Suppressor macrophage treated with lipopolysaccharide for 1 hour (primary cell): Measurements from ENCODE around the gene MRPS2.
"Not testable (repeated sequence)": the region's sequence is repeated elsewhere in the genome, so short reads cannot be mapped to it uniquely, and the experiment has no call there.

ENCODE experiments used
- DNase-seq, 3 donors: peaks; one replicate each; pipeline ENCODE4 v3.0.0-alpha.2; 2020 to 2022

MRPS2 gene

GRCh38 chr9:135516132-135516860 is 15.8 kb downstream of the MRPS2 start:
- no peak for DNase-seq

- DNase-seq: no peak
Observed at GRCh38 chr9:135517407-135517822, 16.9 kb downstream of the MRPS2 start.

GRCh38 chr9:135519179-135519971 is 18.9 kb downstream of the MRPS2 start:
- no peak for DNase-seq

GRCh38 chr9:135520916-135521607 is 20.6 kb downstream of the MRPS2 start, which contains the start of gene LCN1:
LCN1 (plus strand) TSS chr9:135521440; CDS start chr9:135521498, 58 bp downstream.
- no peak for DNase-seq

- DNase-seq: no peak
Observed at GRCh38 chr9:135521608-135522095, 21.2 kb downstream of the MRPS2 start.

- DNase-seq: no peak
Observed at GRCh38 chr9:135522137-135522877, 21.8 kb downstream of the MRPS2 start.

- no peak for DNase-seq
Observed at GRCh38 chr9:135522931-135523330, 22.4 kb downstream of the MRPS2 start.

GRCh38 chr9:135523521-135524129 is 23.1 kb downstream of the MRPS2 start:
- no peak for DNase-seq

GRCh38 chr9:135524130-135524861 is 23.8 kb downstream of the MRPS2 start:
- no peak for DNase-seq

- DNase-seq: no peak
Observed at GRCh38 chr9:135525241-135526088, 25.0 kb downstream of the MRPS2 start.

- no peak for DNase-seq
Observed at GRCh38 chr9:135526089-135526729, 25.7 kb downstream of the MRPS2 start.

- no peak for DNase-seq
Observed at GRCh38 chr9:135526730-135527571, 26.5 kb downstream of the MRPS2 start.

GRCh38 chr9:135528842-135529435 is 28.5 kb downstream of the MRPS2 start:
- not testable (repeated sequence) for DNase-seq

- DNase-seq: no peak
Observed at GRCh38 chr9:135530146-135530545, 29.7 kb downstream of the MRPS2 start.

GRCh38 chr9:135531096-135531495 is 30.6 kb downstream of the MRPS2 start:
- DNase-seq: no peak

- DNase-seq: no peak
Observed at GRCh38 chr9:135533113-135533512, 32.6 kb downstream of the MRPS2 start.

GRCh38 chr9:135533674-135534073 is 33.2 kb downstream of the MRPS2 start:
- DNase-seq: no peak

GRCh38 chr9:135534192-135534711 is 33.8 kb downstream of the MRPS2 start:
- not testable (repeated sequence) for DNase-seq
